ENCODE measurements around the gene CYTH3.

DNA sequence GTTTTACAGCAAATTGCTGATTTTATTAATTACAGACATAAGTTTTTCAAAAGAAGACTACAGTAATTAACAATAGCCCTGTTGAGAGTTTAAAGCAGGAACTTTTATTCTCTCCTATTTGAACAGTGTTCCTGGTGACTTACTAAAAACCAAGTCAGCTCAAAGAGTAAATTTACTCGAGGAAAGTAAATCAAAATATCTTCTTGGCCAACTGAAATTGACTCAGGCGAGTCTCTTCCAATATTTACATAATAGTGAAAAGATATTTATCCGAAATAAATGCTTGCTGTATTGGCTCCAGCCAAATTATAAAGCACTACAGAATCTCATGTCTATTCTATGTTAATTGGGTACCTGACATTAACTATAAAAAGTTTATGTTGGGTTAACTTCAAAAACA, 13.2 kb downstream of the CYTH3 start:
- TF ChIP-seq, protein P1, sequence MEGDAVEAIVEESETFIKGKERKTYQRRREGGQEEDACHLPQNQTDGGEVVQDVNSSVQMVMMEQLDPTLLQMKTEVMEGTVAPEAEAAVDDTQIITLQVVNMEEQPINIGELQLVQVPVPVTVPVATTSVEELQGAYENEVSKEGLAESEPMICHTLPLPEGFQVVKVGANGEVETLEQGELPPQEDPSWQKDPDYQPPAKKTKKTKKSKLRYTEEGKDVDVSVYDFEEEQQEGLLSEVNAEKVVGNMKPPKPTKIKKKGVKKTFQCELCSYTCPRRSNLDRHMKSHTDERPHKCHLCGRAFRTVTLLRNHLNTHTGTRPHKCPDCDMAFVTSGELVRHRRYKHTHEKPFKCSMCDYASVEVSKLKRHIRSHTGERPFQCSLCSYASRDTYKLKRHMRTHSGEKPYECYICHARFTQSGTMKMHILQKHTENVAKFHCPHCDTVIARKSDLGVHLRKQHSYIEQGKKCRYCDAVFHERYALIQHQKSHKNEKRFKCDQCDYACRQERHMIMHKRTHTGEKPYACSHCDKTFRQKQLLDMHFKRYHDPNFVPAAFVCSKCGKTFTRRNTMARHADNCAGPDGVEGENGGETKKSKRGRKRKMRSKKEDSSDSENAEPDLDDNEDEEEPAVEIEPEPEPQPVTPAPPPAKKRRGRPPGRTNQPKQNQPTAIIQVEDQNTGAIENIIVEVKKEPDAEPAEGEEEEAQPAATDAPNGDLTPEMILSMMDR (IDR thresholded peaks at IDR 0.05), result no peak
- TF ChIP-seq POLR2A (IDR thresholded peaks at IDR 0.05), result no peak
